IMR-90 (cell line): ENCODE data around the gene SPACDR.

ENCODE experiments used
- BHLHE40 ChIP-seq: fragments of 150-350 bp; IDR thresholded peaks from 2 replicates; pipeline ENCODE4 v1.6.1; 2016; ENCODE audit warnings: mild to moderate bottlenecking, low read depth, low read length
- CEBPB ChIP-seq: IDR thresholded peaks from 2 replicates; pipeline ENCODE4 v1.6.1; 2012; ENCODE audit warnings: low read depth, low read length, improper control_type of control experiment
- CTCF ChIP-seq: conservative IDR thresholded peaks from 2 replicates; pipeline ENCODE4 v1.5.1; 2012; ENCODE audit warnings: mild to moderate bottlenecking, low read depth, low read length, improper control_type of control experiment
- FOS ChIP-seq: fragments of 150-350 bp; IDR thresholded peaks from 2 replicates; pipeline ENCODE4 v1.6.1; 2016; ENCODE audit warnings: low read depth, low read length
- MAFK ChIP-seq: IDR thresholded peaks from 2 replicates; pipeline ENCODE4 v1.6.1; 2012; ENCODE audit warnings: low read depth, low read length, improper control_type of control experiment
- MAZ ChIP-seq: IDR thresholded peaks from 2 replicates; pipeline ENCODE4 v1.6.1; 2012; ENCODE audit warnings: low read depth, mild to moderate bottlenecking, low read length, improper control_type of control experiment, moderate library complexity, borderline replicate concordance
- NFE2L2 ChIP-seq: fragments of 150-350 bp; IDR thresholded peaks from 2 replicates; pipeline ENCODE4 v1.6.1; 2016; ENCODE audit warnings: low read depth, mild to moderate bottlenecking, low read length
- POLR2A ChIP-seq: IDR thresholded peaks from 2 replicates; pipeline ENCODE4 v1.6.1; 2012; ENCODE audit warnings: mild to moderate bottlenecking, low read depth, low read length
- RAD21 ChIP-seq: IDR thresholded peaks from 2 replicates; pipeline ENCODE4 v1.6.1; 2012; ENCODE audit warnings: low read length, improper control_type of control experiment
- RCOR1 ChIP-seq: IDR thresholded peaks from 2 replicates; pipeline ENCODE4 v1.6.1; 2012; ENCODE audit warnings: mild to moderate bottlenecking, low read length, improper control_type of control experiment; ENCODE audit not compliant: insufficient replicate concordance
- RFX5 ChIP-seq: IDR thresholded peaks from 2 replicates; pipeline ENCODE4 v1.8.0; 2012; ENCODE audit warnings: low read depth, mild to moderate bottlenecking, low read length, moderate library complexity
- SMC3 ChIP-seq: fragments of 150-350 bp; IDR thresholded peaks from 2 replicates; pipeline ENCODE4 v1.6.1; 2016; ENCODE audit warnings: low read depth, mild to moderate bottlenecking, antibody characterized with exemption, low read length, moderate library complexity
- USF2 ChIP-seq: fragments of 150-350 bp; IDR thresholded peaks from 2 replicates; pipeline ENCODE4 v1.6.1; 2017; ENCODE audit warnings: mild to moderate bottlenecking, antibody characterized with exemption, low read length, low read depth

GRCh38 chr7:100472121-100472851, 8.2 kb upstream of the SPACDR start:
- TF ChIP-seq CTCF (no peak), POLR2A (no peak), MAFK (no peak), SMC3 (no peak), BHLHE40 (no peak), RAD21 (no peak), CEBPB (no peak), RCOR1 (no peak), RFX5 (no peak), NFE2L2 (no peak), FOS (no peak), USF2 (no peak), MAZ (no peak)
